Stomach (tissue), 9 donors: ENCODE results near the gene RAB1A. TPM values are rescaled to one million over a fixed set of nuclear protein-coding genes. Genes with fewer than 3 reads are reported as not detected.

Experiments used
- DNase-seq, 2 donors: peaks; one replicate each; pipeline versions ENCODE4 v3.0.0 to v3.0.0-alpha.2; 2013 to 2019
- H3K27ac ChIP-seq, 5 donors: fragments of 200-600 bp in 4 of 5; sonication (generic) in 4 of 5; one replicate each; pipeline ENCODE4 v1.5.1; 2013 to 2019; ENCODE audit warnings: mild to moderate bottlenecking in 1 of 5, moderate library complexity in 1 of 5
- H3K27me3 ChIP-seq, 3 donors: fragments of 200-600 bp; sonication (generic); one replicate each; pipeline ENCODE4 v1.5.1; 2017 to 2019; ENCODE audit warnings: mixed run types in 1 of 3
- H3K36me3 ChIP-seq, 4 donors: fragments of 200-600 bp; sonication (generic); 1 replicate in 3 of 4; 2 replicates in 1 of 4; pipeline ENCODE4 v1.5.1; 2016 to 2019
- H3K4me1 ChIP-seq, 4 donors: fragments of 200-600 bp; sonication (generic); one replicate each; pipeline ENCODE4 v1.5.1; 2016 to 2019
- H3K4me3 ChIP-seq, 4 donors: fragments of 200-600 bp; sonication (generic) in 3 of 4; one replicate each; pipeline ENCODE4 v1.5.1; 2016 to 2019; ENCODE audit warnings: mild to moderate bottlenecking in 1 of 4
- H3K9me3 ChIP-seq, 4 donors: fragments of 200-600 bp; sonication (generic); one replicate each; pipeline ENCODE4 v1.5.1; 2016 to 2019
- CTCF ChIP-seq, 7 experiments: fragments of 450-650 bp in 4 of 7; fragments of 200-600 bp in 3 of 7; sonication (generic) in 3 of 7; IDR thresholded peaks; one replicate each; pipeline ENCODE4 v1.5.1; 2016 to 2019; ENCODE audit warnings: antibody characterized with exemption in 7 of 7, control low read depth in 2 of 7, mild to moderate bottlenecking in 1 of 7
- EP300 ChIP-seq: sonication (generic); formaldehyde crosslinking; IDR thresholded peaks from one replicate; pipeline ENCODE4 v1.6.1; 2017; ENCODE audit warnings: antibody characterized with exemption
- POLR2A ChIP-seq, 4 donors: fragments of 450-650 bp; IDR thresholded peaks; one replicate each; pipeline ENCODE4 v1.6.1; 2016; ENCODE audit warnings: antibody characterized with exemption in 4 of 4, control low read depth in 2 of 4, mild to moderate bottlenecking in 1 of 4, moderate library complexity in 1 of 4
- POLR2AphosphoS5 ChIP-seq, 3 donors: sonication (generic); formaldehyde crosslinking; IDR thresholded peaks; one replicate each; pipeline ENCODE4 v1.6.1; 2016; ENCODE audit warnings: antibody characterized with exemption in 3 of 3
- WGBS, 5 donors: extraction: QIAGEN DNeasy Blood & Tissue Kit in 3 of 5; methylation state at CpG; one replicate each; pipeline versions ENCODE4 v1.1.5 to v1.1.7; 2013 to 2018; 5-methylcytosine and 5-hydroxymethylcytosine counted together
- intact Hi-C: fragments of 100-400 bp; cut with DNase I; formaldehyde crosslinking; loops from one replicate; pipeline ENCODE4 v1.15.1; 2023; ENCODE audit warnings: low total_unique reads
- polyA plus RNA-seq, 3 donors: library from polyadenylated mRNA; stranded (reverse); fragments of 200-250 nt; gene quantifications; one replicate each; pipeline ENCODE4 v1.2.3, GENCODE V29; 2013
- total RNA-seq, 5 donors: library from RNA; depleted of rRNA; stranded (reverse); fragments of >200 nt; gene quantifications; one replicate each; pipeline versions ENCODE4 v1.1.0 to v1.2.3, GENCODE V29; 2014 to 2016
- donor health status: healthy with polysubstance abuse.
- donor health status: Bipolar disorder and iron deficiency.
- donor health status: healthy.

Gene RAB1A
- total and polyA plus RNA-seq, 8 donors: 58.2 to 160 (median 88.1) TPM

GRCh38 chr2:65046633-65047407 is 83.1 kb downstream of the RAB1A start:
- H3K27me3 ChIP-seq: no peaks in the 10 kb centered on the region
- intact Hi-C loops: no loop called here
- H3K9me3 ChIP-seq: peaks cover 0 to 13% (median 3%) of the 10 kb centered on the region in 4 donors
- TF ChIP-seq CTCF (IDR thresholded peaks at IDR 0.05) (no peak), POLR2A (IDR thresholded peaks at IDR 0.05) (no peak), POLR2AphosphoS5 (IDR thresholded peaks at IDR 0.05) (no peak), EP300 (no peak)
- 80 to 93% (median 86%) methylated on average over 11 of the region's 11 CpGs for WGBS, 5 donors
- H3K27ac ChIP-seq: no peak overlapping the region
- no peaks in the 10 kb centered on the region for H3K4me1 ChIP-seq
- peaks cover 0 to 22% (median 0%) of the 10 kb centered on the region in 4 donors for H3K36me3 ChIP-seq
- no peak for DNase-seq
- no peak overlapping the region for H3K4me3 ChIP-seq

GRCh38 chr2:65045651-65046050 is 84.3 kb downstream of the RAB1A start:
- H3K36me3 ChIP-seq: peaks cover 0 to 22% (median 0%) of the 10 kb centered on the region in 4 donors
- peaks cover 0 to 13% (median 3%) of the 10 kb centered on the region in 4 donors for H3K9me3 ChIP-seq
- no peak overlapping the region for H3K27ac ChIP-seq
- no peak overlapping the region for H3K4me3 ChIP-seq
- H3K27me3 ChIP-seq: no peaks in the 10 kb centered on the region
- TF ChIP-seq POLR2A (IDR thresholded peaks at IDR 0.05): no peak
- TF ChIP-seq POLR2AphosphoS5 (IDR thresholded peaks at IDR 0.05): no peak
- no peak for TF ChIP-seq EP300
- TF ChIP-seq CTCF (IDR thresholded peaks at IDR 0.05): no peak
- H3K4me1 ChIP-seq: peaks cover 0 to under 1% (median 0%) of the 10 kb centered on the region in 4 donors
- intact Hi-C loops: no loop called here
- 68 to 84% (median 74%) methylated on average over 10 of the region's 10 CpGs for WGBS, 5 donors
- DNase-seq: no peak

- no peak for TF ChIP-seq POLR2A (IDR thresholded peaks at IDR 0.05)
- no peak for TF ChIP-seq EP300
- TF ChIP-seq POLR2AphosphoS5 (IDR thresholded peaks at IDR 0.05): no peak
- no peak for TF ChIP-seq CTCF (IDR thresholded peaks at IDR 0.05)
- 86 to 91% (median 88%) methylated on average over 7 of the region's 7 CpGs for WGBS, 5 donors
- intact Hi-C loops: loop anchor here (5.0 kb wide), 1 partner anchor 127 kb away; no protein-coding TSS in a partner anchor
- DNase-seq: no peak
- H3K27ac ChIP-seq: no peak overlapping the region
- no peak overlapping the region for H3K4me3 ChIP-seq
- H3K27me3 ChIP-seq: no peaks in the 10 kb centered on the region
- H3K36me3 ChIP-seq: peaks cover 0 to 22% (median 0%) of the 10 kb centered on the region in 4 donors
- peaks cover 0 to 8% (median 2%) of the 10 kb centered on the region in 4 donors for H3K4me1 ChIP-seq
- H3K9me3 ChIP-seq: peaks cover 0 to 13% (median 3%) of the 10 kb centered on the region in 4 donors
Measured at GRCh38 chr2:65044097-65044735, 85.7 kb downstream of the RAB1A start.

GRCh38 chr2:65043001-65043400 is 86.9 kb downstream of the RAB1A start:
- 64 to 80% (median 74%) methylated on average over 2 of the region's 2 CpGs for WGBS, 5 donors
- Histone ChIP-seq H3K27me3 (no peaks in the 10 kb centered on the region), H3K36me3 (peaks cover 0 to 22% (median 0%) of the 10 kb centered on the region in 4 donors), H3K9me3 (peaks cover 0 to 13% (median 3%) of the 10 kb centered on the region in 4 donors), H3K4me1 (peaks cover 0 to 8% (median 2%) of the 10 kb centered on the region in 4 donors), H3K27ac (no peak overlapping the region), H3K4me3 (no peak overlapping the region)
- intact Hi-C loops: loop anchor here (5.0 kb wide), 1 partner anchor 126 kb away; no protein-coding TSS in a partner anchor
- DNase-seq: no peak
- TF ChIP-seq CTCF (IDR thresholded peaks at IDR 0.05) (no peak), POLR2A (IDR thresholded peaks at IDR 0.05) (no peak), POLR2AphosphoS5 (IDR thresholded peaks at IDR 0.05) (no peak), EP300 (no peak)
